Esophagus squamous epithelium (tissue), 4 donors: ENCODE results near the gene TMC8.

ENCODE experiments used
- CTCF ChIP-seq, 6 experiments: fragments of 450-650 bp in 4 of 6; fragments of 200-600 bp in 2 of 6; sonication (generic) in 2 of 6; IDR thresholded peaks; one replicate each; pipeline ENCODE4 v1.5.1; 2016 to 2019; ENCODE audit warnings: antibody characterized with exemption in 6 of 6, mild to moderate bottlenecking in 4 of 6, moderate library complexity in 4 of 6
- POLR2A ChIP-seq, 4 donors: fragments of 450-650 bp; IDR thresholded peaks; one replicate each; pipeline ENCODE4 v1.6.1; 2017; ENCODE audit warnings: antibody characterized with exemption in 4 of 4, mild to moderate bottlenecking in 4 of 4, moderate library complexity in 3 of 4

- no peak for TF ChIP-seq POLR2A (IDR thresholded peaks at IDR 0.05)
- TF ChIP-seq CTCF (IDR thresholded peaks at IDR 0.05) = no peak
Measured at GRCh38 chr17:78105551-78105950, 25.0 kb upstream of the TMC8 start.
